SU-DHL-6 (cell line): ENCODE results near the gene TRUB1.

Experiments
- H2AFZ ChIP-seq: fragments of 200-600 bp; sonication (generic); 2 replicates; pipeline ENCODE4 v1.6.1; 2014; ENCODE audit warnings: low read depth, mild to moderate bottlenecking, moderate library complexity, mixed read lengths, antibody characterized with exemption, low read length; ENCODE audit not compliant: severe bottlenecking
- H3F3A ChIP-seq: fragments of 200-600 bp; shearing (Covaris generic); 2 replicates; pipeline ENCODE4 v1.6.0; 2016; ENCODE audit warnings: antibody characterized with exemption, mild to moderate bottlenecking; ENCODE audit not compliant: insufficient read depth
- H3K27ac ChIP-seq: fragments of 200-600 bp; sonication (generic); 2 replicates; pipeline ENCODE4 v1.5.1; 2016; ENCODE audit warnings: low read depth, mild to moderate bottlenecking, low read length, moderate library complexity, mixed read lengths
- H3K27me3 ChIP-seq: fragments of 200-600 bp; sonication (generic), shearing (Covaris generic); 2 replicates; pipeline ENCODE4 v1.6.0; 2014; ENCODE audit warnings: mild to moderate bottlenecking, low read length
- H3K36me3 ChIP-seq: fragments of 200-600 bp; sonication (generic); 2 replicates; pipeline ENCODE4 v1.6.1; 2014; ENCODE audit warnings: mild to moderate bottlenecking, low read length, mixed read lengths
- H3K4me2 ChIP-seq: fragments of 300-600, 200-600 bp; shearing (Covaris generic), sonication (generic); 2 replicates; pipeline ENCODE4 v1.6.0; 2014; ENCODE audit warnings: low read length, low read depth, mild to moderate bottlenecking; ENCODE audit not compliant: poor library complexity, severe bottlenecking
- H3K4me3 ChIP-seq: fragments of 200-600 bp; sonication (generic); 2 replicates; pipeline ENCODE4 v1.5.1; 2014; ENCODE audit warnings: antibody characterized with exemption, low read length, mild to moderate bottlenecking, mixed read lengths; ENCODE audit not compliant: insufficient read depth, poor library complexity, severe bottlenecking
- H3K79me2 ChIP-seq: fragments of 200-600 bp; sonication (generic); 2 replicates; pipeline ENCODE4 v1.6.1; 2014; ENCODE audit warnings: mild to moderate bottlenecking, low read length, moderate library complexity; ENCODE audit not compliant: insufficient read depth
- H3K9ac ChIP-seq: fragments of 200-600 bp; sonication (generic); 2 replicates; pipeline ENCODE4 v1.7.0; 2014; ENCODE audit warnings: mild to moderate bottlenecking, low read length
- H3K9me2 ChIP-seq: fragments of 200-600 bp; sonication (generic); replicated peaks from 2 replicates; pipeline ENCODE4 v1.6.1; 2014; ENCODE audit warnings: low read length; ENCODE audit not compliant: insufficient read depth
- H3K9me3 ChIP-seq: fragments of 200-600 bp; sonication (generic); 2 replicates; pipeline ENCODE4 v1.6.1; 2014; ENCODE audit warnings: low read length, mixed read lengths; ENCODE audit not compliant: insufficient read depth
- H4K20me1 ChIP-seq: fragments of 200-600 bp; sonication (generic); 2 replicates; pipeline ENCODE4 v1.6.1; 2014; ENCODE audit warnings: low read depth, mild to moderate bottlenecking, antibody characterized with exemption, low read length, moderate library complexity, mixed read lengths
- EZH2phosphoT487 ChIP-seq: fragments of 200-600 bp; sonication (generic), shearing (Covaris generic); conservative IDR thresholded peaks from 2 replicates; pipeline ENCODE4 v1.6.1; 2018; ENCODE audit warnings: mild to moderate bottlenecking, antibody characterized with exemption, low read length, moderate library complexity, mixed read lengths
- TF ChIP-seq, protein P1 (sequence below): fragments of 200-600 bp; sonication (generic); IDR thresholded peaks from one replicate; pipeline ENCODE4 v1.5.1; 2017; ENCODE audit warnings: antibody characterized with exemption, mild to moderate bottlenecking, low read length, moderate library complexity; ENCODE audit not compliant: insufficient read depth, poor library complexity, severe bottlenecking

TRUB1 gene

GRCh38 chr10:114955984-114956383, 18.0 kb downstream of the TRUB1 start:
- no peak overlapping the region for H3K9ac ChIP-seq
- TF ChIP-seq, protein P1, sequence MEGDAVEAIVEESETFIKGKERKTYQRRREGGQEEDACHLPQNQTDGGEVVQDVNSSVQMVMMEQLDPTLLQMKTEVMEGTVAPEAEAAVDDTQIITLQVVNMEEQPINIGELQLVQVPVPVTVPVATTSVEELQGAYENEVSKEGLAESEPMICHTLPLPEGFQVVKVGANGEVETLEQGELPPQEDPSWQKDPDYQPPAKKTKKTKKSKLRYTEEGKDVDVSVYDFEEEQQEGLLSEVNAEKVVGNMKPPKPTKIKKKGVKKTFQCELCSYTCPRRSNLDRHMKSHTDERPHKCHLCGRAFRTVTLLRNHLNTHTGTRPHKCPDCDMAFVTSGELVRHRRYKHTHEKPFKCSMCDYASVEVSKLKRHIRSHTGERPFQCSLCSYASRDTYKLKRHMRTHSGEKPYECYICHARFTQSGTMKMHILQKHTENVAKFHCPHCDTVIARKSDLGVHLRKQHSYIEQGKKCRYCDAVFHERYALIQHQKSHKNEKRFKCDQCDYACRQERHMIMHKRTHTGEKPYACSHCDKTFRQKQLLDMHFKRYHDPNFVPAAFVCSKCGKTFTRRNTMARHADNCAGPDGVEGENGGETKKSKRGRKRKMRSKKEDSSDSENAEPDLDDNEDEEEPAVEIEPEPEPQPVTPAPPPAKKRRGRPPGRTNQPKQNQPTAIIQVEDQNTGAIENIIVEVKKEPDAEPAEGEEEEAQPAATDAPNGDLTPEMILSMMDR = no peak
- no peak for TF ChIP-seq EZH2phosphoT487
- H3K4me3 ChIP-seq = no peak overlapping the region
- H3K9me2 ChIP-seq = no peaks in the 10 kb centered on the region
- no peak overlapping the region for H2AFZ ChIP-seq
- peaks cover 6% of the 10 kb centered on the region; the same call in 1 of the 2 replicates for H3K36me3 ChIP-seq
- no peaks in the 10 kb centered on the region for H3K27me3 ChIP-seq
- H3K27ac ChIP-seq = no peak overlapping the region
- peaks cover 15% of the 10 kb centered on the region; the same call in 1 of the 2 replicates for H3K79me2 ChIP-seq
- H3K4me2 ChIP-seq = no peak overlapping the region
- no peaks in the 10 kb centered on the region for H3K9me3 ChIP-seq
- 0 out of 2 replicates have a peak, but pooled peaks cover 3% of the 10 kb centered on the region for H4K20me1 ChIP-seq
- H3F3A ChIP-seq = no peaks in the 10 kb centered on the region

DNA sequence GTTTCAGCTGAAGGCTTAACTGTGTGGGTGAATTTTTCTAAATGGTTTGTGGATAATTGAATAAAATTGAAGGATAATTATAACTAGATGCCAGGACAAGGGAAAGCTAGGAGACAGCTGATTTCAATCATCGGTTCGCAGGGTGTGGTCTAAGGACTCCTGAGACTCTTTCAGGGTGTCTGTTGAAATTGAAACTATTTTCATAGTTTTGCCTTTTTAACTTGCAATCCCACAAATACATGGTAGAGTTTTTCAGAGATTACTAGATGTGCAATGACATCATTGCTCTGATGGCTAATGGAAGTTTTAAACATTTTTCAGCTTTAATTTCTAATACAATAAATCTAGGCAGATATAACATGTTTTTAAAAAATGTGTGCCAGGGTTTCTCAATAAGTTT, 18.5 kb downstream of the TRUB1 start:
- no peak overlapping the region for H3K9ac ChIP-seq
- peaks cover 19% of the 10 kb centered on the region; the same call in 1 of the 2 replicates for H3K79me2 ChIP-seq
- 0 out of 2 replicates have a peak, but pooled peaks cover 3% of the 10 kb centered on the region for H4K20me1 ChIP-seq
- H3K36me3 ChIP-seq = peaks cover 6% of the 10 kb centered on the region; the same call in 1 of the 2 replicates
- no peaks in the 10 kb centered on the region for H3F3A ChIP-seq
- no peak overlapping the region for H3K4me2 ChIP-seq
- TF ChIP-seq, protein P1 = no peak
- TF ChIP-seq EZH2phosphoT487 = no peak
- H3K9me2 ChIP-seq = no peaks in the 10 kb centered on the region
- H3K4me3 ChIP-seq = no peak overlapping the region
- H3K9me3 ChIP-seq = no peaks in the 10 kb centered on the region
- no peaks in the 10 kb centered on the region for H3K27me3 ChIP-seq
- no peak overlapping the region for H3K27ac ChIP-seq
- no peak overlapping the region for H2AFZ ChIP-seq

DNA sequence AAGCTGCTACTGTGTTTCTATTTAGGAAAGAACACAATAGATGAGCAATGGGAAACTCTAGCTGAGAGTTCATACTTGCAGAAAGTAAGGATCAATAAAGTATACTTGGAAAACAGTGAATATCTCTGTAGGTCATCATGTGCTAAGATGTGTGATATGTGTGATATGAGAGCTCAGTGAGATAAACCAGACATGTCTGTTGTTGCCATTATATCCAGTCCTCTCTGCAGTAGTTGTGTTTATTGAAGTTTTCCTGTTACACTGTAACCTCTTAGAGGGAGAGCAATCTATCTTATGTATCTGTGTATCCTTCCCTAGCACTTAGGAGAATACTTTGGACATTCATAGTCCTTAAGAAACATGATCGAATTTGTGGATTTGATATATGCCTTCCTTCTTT, 19.1 kb downstream of the TRUB1 start:
- TF ChIP-seq EZH2phosphoT487 = no peak
- TF ChIP-seq, protein P1 = no peak
- Histone ChIP-seq H3K36me3 (peaks cover 8% of the 10 kb centered on the region), H3K27me3 (no peaks in the 10 kb centered on the region), H3K9me2 (no peaks in the 10 kb centered on the region), H3K27ac (no peak overlapping the region), H3K9ac (no peak overlapping the region), H3K9me3 (no peaks in the 10 kb centered on the region), H3F3A (no peaks in the 10 kb centered on the region), H4K20me1 (0 out of 2 replicates have a peak, but pooled peaks cover 3% of the 10 kb centered on the region), H3K4me2 (no peak overlapping the region), H3K79me2 (peaks cover 21% of the 10 kb centered on the region; the same call in 1 of the 2 replicates), H2AFZ (no peak overlapping the region), H3K4me3 (no peak overlapping the region)
